ENCODE results near the gene PDZD8.

PDZD8 gene

GRCh38 chr10:117365612-117366011, 9.6 kb downstream of the PDZD8 start:
- no peak for TF ChIP-seq Cebpa-rat (IDR thresholded peaks at IDR 0.05)
- H3K27me3 ChIP-seq = no peaks in the 10 kb centered on the region
- H3K27ac ChIP-seq = no peak overlapping the region
- no peak overlapping the region for H3K4me2 ChIP-seq
- 0 out of 2 replicates have a peak, but pooled peaks cover 3% of the 10 kb centered on the region for H3K36me3 ChIP-seq
- no peak overlapping the region for H3K4me3 ChIP-seq
- H3K9ac ChIP-seq = no peak overlapping the region
- no peaks in the 10 kb centered on the region for H3K9me3 ChIP-seq
- H3K4me1 ChIP-seq = peaks cover 14% of the 10 kb centered on the region; the same call in 1 of the 2 replicates
- H4K20me1 ChIP-seq = peaks cover 100% of the 10 kb centered on the region

GRCh38 chr10:117364110-117364960, 10.9 kb downstream of the PDZD8 start:
- Histone ChIP-seq H3K27me3 (no peaks in the 10 kb centered on the region), H3K4me2 (no peak overlapping the region), H3K36me3 (peaks cover 5% of the 10 kb centered on the region; the same call in 1 of the 2 replicates), H3K27ac (no peak overlapping the region), H3K9ac (no peak overlapping the region), H3K4me1 (0 out of 2 replicates have a peak, but pooled peaks cover 8% of the 10 kb centered on the region), H3K4me3 (no peak overlapping the region), H3K9me3 (no peaks in the 10 kb centered on the region), H4K20me1 (peaks cover 100% of the 10 kb centered on the region)
- no peak for TF ChIP-seq Cebpa-rat (IDR thresholded peaks at IDR 0.05)

GRCh38 chr10:117363028-117363427, 12.2 kb downstream of the PDZD8 start:
- 0 out of 2 replicates have a peak, but pooled peaks cover 8% of the 10 kb centered on the region for H3K4me1 ChIP-seq
- H3K9me3 ChIP-seq = no peaks in the 10 kb centered on the region

GRCh38 chr10:117362313-117362712, 12.9 kb downstream of the PDZD8 start:
- Histone ChIP-seq H4K20me1 (peaks cover 100% of the 10 kb centered on the region), H3K4me3 (no peak overlapping the region)

More at GRCh38 chr10:117363028-117363427, 12.2 kb downstream of the PDZD8 start:
- Histone ChIP-seq H3K36me3 (peaks cover 10% of the 10 kb centered on the region; the same call in 1 of the 2 replicates), H4K20me1 (peaks cover 100% of the 10 kb centered on the region), H3K27ac (no peak overlapping the region), H3K4me2 (no peak overlapping the region), H3K9ac (no peak overlapping the region), H3K4me3 (no peak overlapping the region), H3K27me3 (no peaks in the 10 kb centered on the region)
- TF ChIP-seq Cebpa-rat (IDR thresholded peaks at IDR 0.05) = no peak

GRCh38 chr10:117360994-117361667, 14.1 kb downstream of the PDZD8 start:
- H3K4me1 ChIP-seq = 0 out of 2 replicates have a peak, but pooled peaks cover 8% of the 10 kb centered on the region
- H3K27me3 ChIP-seq = no peaks in the 10 kb centered on the region
- no peak overlapping the region for H3K27ac ChIP-seq
- H3K36me3 ChIP-seq = peaks cover 10% of the 10 kb centered on the region; the same call in 1 of the 2 replicates
- peaks cover 99% of the 10 kb centered on the region for H4K20me1 ChIP-seq
- H3K9me3 ChIP-seq = no peaks in the 10 kb centered on the region
- no peak overlapping the region for H3K4me3 ChIP-seq
- TF ChIP-seq Cebpa-rat (IDR thresholded peaks at IDR 0.05) = no peak
- no peak overlapping the region for H3K4me2 ChIP-seq
- no peak overlapping the region for H3K9ac ChIP-seq

More at GRCh38 chr10:117362313-117362712, 12.9 kb downstream of the PDZD8 start:
- no peaks in the 10 kb centered on the region for H3K27me3 ChIP-seq
- H3K27ac ChIP-seq = no peak overlapping the region
- TF ChIP-seq Cebpa-rat (IDR thresholded peaks at IDR 0.05) = no peak
- H3K9ac ChIP-seq = no peak overlapping the region
- no peak overlapping the region for H3K4me2 ChIP-seq
- 0 out of 2 replicates have a peak, but pooled peaks cover 8% of the 10 kb centered on the region for H3K4me1 ChIP-seq
- no peaks in the 10 kb centered on the region for H3K9me3 ChIP-seq
- H3K36me3 ChIP-seq = peaks cover 10% of the 10 kb centered on the region; the same call in 1 of the 2 replicates

- Histone ChIP-seq H3K36me3 (peaks cover 10% of the 10 kb centered on the region; the same call in 1 of the 2 replicates), H3K9me3 (no peaks in the 10 kb centered on the region), H3K27me3 (no peaks in the 10 kb centered on the region), H3K4me2 (no peak overlapping the region), H3K9ac (no peak overlapping the region), H3K4me1 (peaks cover 14% of the 10 kb centered on the region; the same call in 1 of the 2 replicates), H3K4me3 (no peak overlapping the region), H3K27ac (no peak overlapping the region), H4K20me1 (peaks cover 98% of the 10 kb centered on the region)
- TF ChIP-seq Cebpa-rat (IDR thresholded peaks at IDR 0.05) = no peak
Observed at GRCh38 chr10:117360016-117360415, 15.2 kb downstream of the PDZD8 start.

GRCh38 chr10:117355072-117355471, 20.2 kb downstream of the PDZD8 start:
- Histone ChIP-seq H3K4me1 (peaks cover 25% of the 10 kb centered on the region), H3K4me3 (no peak overlapping the region), H4K20me1 (peaks cover 97% of the 10 kb centered on the region), H3K9ac (no peak overlapping the region), H3K27me3 (no peaks in the 10 kb centered on the region), H3K9me3 (no peaks in the 10 kb centered on the region), H3K27ac (no peak overlapping the region), H3K36me3 (peaks cover 20% of the 10 kb centered on the region; the same call in 1 of the 2 replicates), H3K4me2 (peak overlapping the region; percentile 67; the same call in 1 of the 2 replicates)
- no peak for TF ChIP-seq Cebpa-rat (IDR thresholded peaks at IDR 0.05)

GRCh38 chr10:117353684-117354083, 21.6 kb downstream of the PDZD8 start:
- Histone ChIP-seq H4K20me1 (peaks cover 97% of the 10 kb centered on the region), H3K9me3 (no peaks in the 10 kb centered on the region), H3K27ac (no peak overlapping the region), H3K27me3 (no peaks in the 10 kb centered on the region), H3K4me1 (peaks cover 25% of the 10 kb centered on the region), H3K36me3 (peaks cover 12% of the 10 kb centered on the region; the same call in 1 of the 2 replicates), H3K4me3 (no peak overlapping the region), H3K4me2 (peak overlapping the region; percentile 67), H3K9ac (no peak overlapping the region)
- no peak for TF ChIP-seq Cebpa-rat (IDR thresholded peaks at IDR 0.05)

GRCh38 chr10:117352724-117353123, 22.5 kb downstream of the PDZD8 start:
- Histone ChIP-seq H3K4me3 (no peak overlapping the region), H3K9me3 (no peaks in the 10 kb centered on the region), H4K20me1 (peaks cover 97% of the 10 kb centered on the region), H3K36me3 (peaks cover 11% of the 10 kb centered on the region; the same call in 1 of the 2 replicates), H3K27me3 (no peaks in the 10 kb centered on the region), H3K27ac (no peak overlapping the region), H3K4me1 (peaks cover 25% of the 10 kb centered on the region), H3K9ac (no peak overlapping the region), H3K4me2 (no peak overlapping the region)
- TF ChIP-seq Cebpa-rat (IDR thresholded peaks at IDR 0.05) = no peak

Data from BLaER1 (cell line).